Activated gamma-delta T cell treated with Interleukin-2 at 50 U/mL for 16 hours (primary cell): ENCODE data around the gene LCE1A.

Experiments used
- DNase-seq: peaks from one replicate; pipeline ENCODE4 v3.0.0-alpha.2; 2020

The LCE1A gene, protein sequence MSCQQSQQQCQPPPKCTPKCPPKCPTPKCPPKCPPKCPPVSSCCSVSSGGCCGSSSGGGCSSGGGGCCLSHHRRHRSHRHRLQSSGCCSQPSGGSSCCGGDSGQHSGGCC

DNA sequence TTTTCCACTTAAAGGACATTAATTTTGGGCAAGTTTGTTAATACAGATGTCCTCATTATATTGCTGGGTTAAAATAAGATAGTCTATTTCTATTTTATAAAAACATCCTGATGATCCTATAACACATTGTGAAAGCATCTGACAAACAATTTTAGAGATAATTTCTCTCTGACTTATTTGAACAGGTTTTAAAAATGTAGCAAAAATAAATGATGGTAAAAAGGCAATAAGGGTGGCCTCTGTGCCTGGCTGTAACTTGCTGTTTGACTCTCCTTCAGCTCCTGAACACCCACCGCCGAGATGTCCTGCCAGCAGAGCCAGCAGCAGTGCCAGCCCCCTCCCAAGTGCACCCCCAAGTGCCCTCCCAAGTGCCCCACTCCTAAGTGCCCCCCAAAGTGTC is at the start of gene LCE1A:
LCE1A (plus strand) TSS at position 301 of the 400 bp plus-strand sequence; CDS start at position 301, 0 bp downstream.
- no peak for DNase-seq

DNA sequence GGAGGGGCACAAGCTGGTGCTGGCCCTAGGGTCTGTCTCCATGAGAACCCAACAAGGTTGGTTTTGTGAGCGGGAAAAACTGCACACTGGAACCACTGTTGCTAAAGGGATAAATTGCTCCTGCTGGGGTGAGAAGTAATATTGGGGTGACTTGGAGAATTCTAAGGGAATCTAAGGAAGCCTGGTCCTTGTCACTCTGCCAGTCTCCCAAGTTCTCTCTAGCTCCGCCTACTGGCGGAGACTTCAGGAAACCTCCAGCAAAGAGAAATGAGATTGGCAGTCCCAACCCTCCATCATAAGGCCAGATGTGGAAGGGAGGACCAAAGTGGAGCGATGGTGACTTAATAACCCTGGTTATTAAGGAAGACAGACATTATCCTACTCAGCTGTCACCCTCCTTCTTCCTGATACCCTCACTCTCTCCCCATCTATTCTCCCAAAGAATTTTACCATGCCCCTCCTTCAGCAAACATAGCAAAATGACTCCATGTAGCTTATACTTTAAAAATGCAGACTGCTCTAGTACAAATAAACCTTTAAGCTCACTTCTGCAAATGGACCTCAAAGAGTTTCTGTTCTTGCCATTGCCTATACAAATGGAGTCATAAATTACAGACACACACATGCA is 49.6 kb upstream of the LCE1A start:
- no peak for DNase-seq

DNA sequence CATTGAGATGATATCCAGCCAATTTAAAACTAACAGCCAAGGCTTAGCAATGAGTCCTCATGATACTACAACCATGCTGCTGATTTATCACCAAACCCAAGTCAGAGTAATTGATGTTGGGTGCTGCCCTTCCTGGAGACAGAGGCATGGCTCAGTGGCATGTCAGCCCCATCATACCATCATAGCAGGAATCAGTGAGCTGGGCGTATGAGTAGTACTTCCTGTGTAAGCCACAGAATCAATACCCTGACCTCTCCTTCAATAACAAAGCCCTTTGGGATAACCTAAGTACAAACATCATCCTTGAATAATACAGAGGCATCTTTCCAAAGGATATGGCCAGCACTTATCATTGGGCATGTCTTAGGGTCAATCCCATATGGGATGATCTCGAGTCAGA is 44.2 kb upstream of the LCE1A start:
- DNase-seq = no peak

DNA sequence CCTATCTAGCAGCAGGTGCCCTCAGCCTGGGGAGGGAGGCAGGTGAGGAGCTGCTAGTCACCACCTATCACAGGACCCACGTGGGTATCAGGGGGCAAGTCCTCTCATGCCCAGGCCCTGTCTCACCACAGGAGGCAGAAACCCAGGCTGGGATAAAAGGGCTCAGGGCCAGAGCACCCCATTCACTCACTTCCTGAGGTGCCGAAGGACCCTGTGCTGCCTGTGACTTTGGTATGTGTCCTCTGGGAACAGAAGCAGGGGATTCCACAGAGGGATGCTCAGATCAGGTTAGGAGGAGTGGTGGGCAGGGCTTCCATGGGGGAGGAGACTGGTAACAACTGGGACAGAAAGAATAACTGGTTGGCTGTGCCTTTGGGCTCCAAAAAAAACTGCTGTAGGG is 41.2 kb upstream of the LCE1A start, which contains the start of gene LCE1E:
LCE1E (plus strand) TSS at position 181 of the 400 bp plus-strand sequence. CDS start 1,043 bp downstream, outside the sequence.
- no peak for DNase-seq

DNA sequence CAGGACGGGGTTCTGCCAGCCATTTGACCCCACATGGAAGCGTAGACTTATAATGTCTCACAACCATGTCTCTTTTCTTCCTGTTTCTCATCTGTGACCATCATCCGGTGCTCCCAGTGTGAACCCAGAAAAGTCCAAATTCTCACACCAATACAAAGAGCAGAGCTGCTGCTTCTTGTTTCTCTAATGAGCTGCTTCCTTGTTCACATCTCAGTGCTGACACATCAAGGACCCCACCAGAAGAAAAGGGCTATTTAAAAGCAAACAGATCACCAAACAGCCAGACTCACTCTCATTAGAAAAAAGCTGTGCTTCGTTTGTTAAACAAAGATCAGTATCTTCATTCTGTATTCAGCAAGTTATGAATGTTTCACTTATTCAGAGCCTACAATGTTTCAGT is 31.6 kb upstream of the LCE1A start:
- DNase-seq = no peak

DNA sequence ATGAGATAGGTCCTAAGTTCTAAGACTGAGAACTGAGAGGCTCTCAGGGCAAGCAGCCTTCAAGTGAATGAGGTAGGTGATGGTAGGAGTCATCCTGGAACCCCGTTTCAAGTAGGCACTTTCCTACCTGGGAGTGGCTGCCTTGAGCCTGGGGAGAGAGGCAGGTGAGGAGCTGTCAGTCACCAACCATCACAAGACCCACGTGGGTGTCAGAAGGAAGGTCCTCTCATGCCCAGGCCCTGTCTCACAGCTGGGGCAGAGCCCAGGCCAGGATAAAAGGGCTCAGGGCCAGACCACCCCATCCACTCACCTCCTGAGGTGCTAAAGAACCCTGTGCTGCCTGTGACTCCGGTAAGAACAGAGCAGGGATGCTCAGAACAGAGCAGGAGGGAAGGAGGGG is 30.9 kb upstream of the LCE1A start, which contains the start of gene LCE1D:
LCE1D (plus strand) TSS at position 301 of the 400 bp plus-strand sequence. CDS start 1,074 bp downstream, outside the sequence.
- no peak for DNase-seq

DNA sequence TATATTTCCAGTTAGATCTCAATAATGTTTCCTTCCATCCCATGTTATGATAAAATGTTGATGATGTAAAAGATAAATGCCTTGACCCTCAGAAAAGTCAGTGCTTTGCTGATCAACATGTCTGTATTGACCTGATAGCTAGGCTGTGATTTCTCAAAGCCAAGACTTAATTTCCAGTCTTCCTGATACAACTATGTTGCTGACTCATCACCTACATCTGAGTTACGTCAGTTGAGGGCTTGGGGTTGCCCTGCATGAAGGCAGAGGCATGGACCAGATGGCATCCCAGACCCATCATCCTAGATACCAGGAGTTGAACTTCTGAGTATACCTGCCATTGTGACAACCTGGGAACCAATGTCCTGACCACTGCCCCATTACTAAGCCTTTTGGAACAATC is 25.9 kb upstream of the LCE1A start:
- no peak for DNase-seq

DNA sequence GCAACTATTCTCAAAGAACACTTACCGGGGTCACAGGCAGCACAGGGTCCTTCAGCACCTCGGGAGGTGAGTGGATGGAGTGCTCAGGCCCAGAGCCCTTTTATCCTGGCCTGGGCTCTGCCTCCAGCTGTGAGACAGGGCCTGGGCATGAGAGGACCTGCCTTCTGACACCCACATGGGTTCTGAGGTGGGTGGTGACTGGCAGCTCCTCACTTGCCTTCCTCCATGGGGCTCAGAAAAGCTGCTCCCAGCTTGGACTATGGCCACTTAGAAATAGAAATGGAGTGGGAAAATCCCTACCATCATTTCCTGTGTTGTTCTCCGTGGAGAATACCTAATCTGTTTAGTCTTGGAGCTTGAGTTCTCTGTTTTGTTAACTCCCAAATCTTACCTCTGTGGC is 20.7 kb upstream of the LCE1A start, which contains the start of gene LCE1C:
LCE1C (minus strand) TSS at position 76 of the 400 bp plus-strand sequence. CDS start 1,173 bp downstream, outside the sequence.
- DNase-seq = no peak

DNA sequence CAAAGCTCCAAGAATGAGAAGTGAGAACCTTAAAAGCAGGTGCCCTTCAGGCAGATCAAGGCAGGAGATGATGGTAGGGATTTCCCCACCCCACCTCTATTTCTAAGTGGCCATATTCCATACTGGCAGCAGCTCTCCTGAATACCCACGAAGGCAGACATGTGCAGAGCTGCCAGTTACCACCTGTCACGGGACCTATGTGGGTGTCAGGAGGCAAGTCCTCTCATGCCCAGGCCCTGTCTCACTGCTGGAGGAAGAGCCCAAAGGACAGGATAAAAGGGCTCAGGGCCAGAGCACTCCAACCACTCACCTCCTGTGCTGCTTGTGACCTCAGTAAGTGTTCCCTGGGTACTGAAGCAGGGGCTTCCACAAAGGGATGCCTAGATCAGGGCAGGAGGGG is 16.2 kb upstream of the LCE1A start:
- DNase-seq = no peak

DNA sequence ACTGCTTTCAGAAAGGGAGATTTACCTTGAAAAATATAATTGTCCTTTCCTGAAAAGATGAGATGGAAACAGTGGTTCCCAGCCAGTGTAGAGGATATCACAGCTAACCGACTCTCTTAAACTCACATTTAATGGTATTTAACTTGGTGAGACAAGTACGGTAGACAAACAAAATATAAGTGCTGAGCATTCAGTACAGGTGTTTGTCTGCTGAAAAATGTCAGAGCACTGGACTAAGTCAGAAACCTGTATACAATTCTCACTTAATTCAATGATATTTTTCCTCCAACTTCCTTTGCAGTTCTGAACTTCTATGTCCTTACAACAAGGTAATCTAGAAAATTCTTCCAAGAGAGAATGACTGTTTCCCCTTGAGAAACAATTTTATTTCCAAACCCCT is 15.6 kb upstream of the LCE1A start, which contains the start of gene LCE1B:
LCE1B (plus strand) TSS at position 301 of the 400 bp plus-strand sequence. CDS start 476 bp downstream, outside the sequence.
- DNase-seq = no peak

DNA sequence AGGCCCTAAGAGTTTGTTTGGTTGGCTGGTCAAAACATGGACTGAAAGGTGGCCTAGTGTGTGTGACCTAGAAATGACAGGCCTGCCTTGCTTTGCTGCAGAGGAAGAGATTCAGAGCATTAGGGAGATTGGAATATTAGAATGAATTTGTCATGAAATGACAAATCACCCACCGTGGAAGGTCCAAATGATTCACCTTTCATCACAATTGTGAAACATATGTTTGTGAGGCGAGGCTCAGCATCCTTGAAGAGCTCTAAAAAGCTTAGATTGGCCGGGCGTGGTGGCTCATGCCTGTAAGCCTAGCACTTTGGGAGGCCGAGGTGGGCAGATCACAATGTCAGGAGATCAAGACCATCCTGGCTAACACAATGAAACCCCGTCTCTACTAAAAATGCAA is 10.0 kb upstream of the LCE1A start:
- no peak for DNase-seq

DNA sequence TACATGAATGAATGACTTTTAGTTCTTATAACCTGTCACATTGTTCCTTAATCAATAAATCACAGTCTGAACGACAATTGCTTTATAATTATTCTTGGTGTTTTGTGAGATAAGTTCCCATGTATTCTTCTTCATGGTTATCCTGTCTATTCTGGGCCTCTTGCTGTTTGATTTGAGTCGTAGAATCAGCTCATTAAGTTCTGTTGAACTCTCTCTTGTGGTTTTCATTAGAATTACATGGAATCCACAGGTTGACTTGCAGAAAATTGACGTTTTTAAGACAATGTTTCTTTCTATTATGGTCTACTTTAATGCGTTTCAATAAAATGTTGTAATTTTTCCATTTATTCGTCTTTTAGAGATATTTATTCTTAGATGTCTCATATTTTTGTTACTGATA is 4.0 kb upstream of the LCE1A start:
- DNase-seq = no peak

DNA sequence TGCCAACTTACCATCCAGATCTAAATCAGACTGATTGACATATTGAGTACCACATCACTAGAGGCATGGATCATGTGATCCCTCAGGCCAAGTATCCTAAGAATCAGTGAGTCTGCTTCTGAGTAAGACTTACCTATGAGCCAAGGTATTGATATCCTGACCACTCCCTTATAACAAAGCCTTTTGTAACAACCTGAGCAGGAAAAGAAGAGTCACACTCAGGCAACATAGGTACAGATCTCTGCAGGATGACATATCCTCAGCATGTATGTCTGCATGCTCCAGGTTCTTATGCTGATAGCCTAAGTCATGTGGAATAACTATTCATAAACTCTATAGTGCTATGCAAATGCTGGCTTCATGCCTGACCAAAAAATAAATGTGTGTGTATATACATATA is 2.3 kb upstream of the LCE1A start:
- DNase-seq = no peak

DNA sequence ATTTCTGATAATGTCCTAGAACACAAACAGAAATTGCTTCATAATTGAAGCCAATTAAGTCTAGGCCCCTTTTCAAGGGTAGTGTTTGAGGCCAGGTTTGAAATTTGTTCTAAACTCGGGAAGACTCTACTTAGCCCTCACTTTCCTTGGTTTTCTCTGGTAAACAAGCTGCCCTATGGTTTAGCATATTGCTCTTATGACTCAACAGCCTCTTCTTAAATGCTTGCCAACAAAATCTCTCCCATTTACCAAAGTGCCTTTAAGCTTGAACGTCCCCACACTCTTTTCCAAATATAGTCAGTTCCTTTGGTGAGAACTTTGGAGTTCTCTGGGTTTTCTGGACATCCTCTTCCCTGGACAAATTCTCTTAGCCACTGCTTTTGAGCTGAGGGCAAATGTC is 9.6 kb downstream of the LCE1A start:
- DNase-seq = no peak

DNA sequence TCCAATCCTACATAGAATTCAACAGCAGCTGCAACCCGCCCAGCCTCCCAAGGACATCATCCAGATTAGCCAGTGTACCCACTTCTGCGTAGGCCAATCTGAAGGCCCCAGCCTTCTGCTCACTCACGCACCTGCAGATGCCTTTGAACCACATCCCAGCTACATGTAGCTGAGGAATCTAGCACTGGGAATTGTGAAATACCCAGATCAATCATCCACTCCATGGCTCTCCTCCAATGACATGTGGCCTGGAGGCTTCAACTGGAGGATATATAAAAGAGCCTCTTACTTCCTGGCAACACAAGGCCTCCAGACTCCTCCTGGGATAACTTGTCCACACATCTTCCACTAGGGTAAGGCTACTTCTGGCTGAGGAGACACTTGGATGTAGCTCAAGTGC is 15.3 kb downstream of the LCE1A start, which contains the start of gene LCE6A:
LCE6A (plus strand) TSS at position 301 of the 400 bp plus-strand sequence. CDS start 665 bp downstream, outside the sequence.
- no peak for DNase-seq

DNA sequence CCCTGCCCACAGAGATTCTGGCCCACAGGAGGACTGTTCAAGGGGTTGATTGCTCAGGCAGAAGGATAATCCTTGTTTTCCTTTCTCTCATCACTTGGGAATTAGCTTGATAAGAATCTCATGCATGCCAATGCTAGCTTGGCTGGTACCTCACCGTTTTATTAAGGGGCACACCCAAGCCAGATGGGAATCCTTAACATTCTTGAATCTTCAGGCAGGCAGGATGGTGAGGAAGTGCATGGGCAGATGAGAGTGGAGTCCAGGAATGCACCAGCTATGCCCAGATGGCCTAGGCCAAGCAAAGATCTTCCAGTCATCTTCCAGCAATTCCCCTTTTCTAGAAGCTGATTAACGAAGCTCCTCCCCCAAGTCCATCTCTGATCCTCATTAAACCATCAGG is 28.4 kb downstream of the LCE1A start:
- no peak for DNase-seq

DNA sequence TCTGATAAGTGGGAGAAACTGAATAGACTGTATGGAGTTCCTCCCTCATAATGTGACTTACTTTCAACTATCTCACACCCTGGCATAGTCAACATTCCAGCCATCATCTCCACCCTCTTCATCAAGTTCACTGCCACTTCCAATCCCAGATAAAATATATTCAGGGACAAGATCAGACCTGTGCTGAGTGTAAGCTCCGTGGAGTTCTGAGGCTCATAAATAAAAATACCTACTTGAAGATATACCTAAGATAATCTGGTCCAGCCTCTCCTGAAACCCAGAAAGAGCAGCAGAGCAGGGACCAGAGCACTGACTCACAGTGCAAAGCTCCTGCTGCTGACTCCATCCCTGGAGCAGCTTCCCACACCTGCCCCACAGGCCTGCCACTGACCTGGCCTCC is 30.8 kb downstream of the LCE1A start:
- no peak for DNase-seq

DNA sequence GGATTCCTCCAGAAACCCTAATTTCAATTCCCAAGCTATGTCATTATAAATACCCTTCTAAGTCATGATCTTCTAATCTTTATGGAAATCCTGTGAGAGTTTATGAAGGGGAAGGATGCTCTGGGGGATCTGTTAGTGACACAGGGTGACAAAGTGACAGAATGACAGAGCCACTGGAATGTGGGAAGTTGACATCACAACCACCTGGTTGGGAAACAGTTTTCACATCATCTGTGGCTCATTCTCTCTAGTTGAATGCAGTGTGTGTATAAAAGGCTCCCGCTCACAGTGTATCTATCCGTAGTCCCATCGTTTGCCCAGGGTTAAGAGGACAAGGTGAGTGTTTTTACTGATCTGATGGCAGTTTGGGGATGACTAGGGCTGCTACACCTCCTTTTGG is 32.4 kb downstream of the LCE1A start, which contains the start of gene LCE7A:
LCE7A (plus strand) TSS at position 301 of the 400 bp plus-strand sequence. CDS start 702 bp downstream, outside the sequence.
- no peak for DNase-seq

DNA sequence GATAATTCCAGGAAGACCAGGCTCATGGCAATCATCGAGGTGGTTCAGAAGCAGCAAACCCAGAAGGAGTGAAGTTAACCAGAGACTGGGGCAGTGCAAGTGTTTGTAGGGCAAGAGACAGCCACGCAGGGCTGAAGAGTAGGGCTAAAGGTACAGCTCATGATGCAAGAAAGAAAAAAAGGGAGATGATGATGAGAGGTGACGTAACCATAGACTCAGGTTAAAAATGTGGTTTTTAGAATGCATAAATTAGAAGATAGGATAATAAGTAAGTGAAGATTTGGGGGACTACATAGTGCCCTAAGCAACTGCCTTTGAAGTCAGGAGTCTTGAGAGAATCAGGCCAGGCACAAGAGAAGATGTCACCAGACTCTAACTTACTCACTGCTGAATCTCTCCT is 32.9 kb downstream of the LCE1A start:
- DNase-seq = no peak

DNA sequence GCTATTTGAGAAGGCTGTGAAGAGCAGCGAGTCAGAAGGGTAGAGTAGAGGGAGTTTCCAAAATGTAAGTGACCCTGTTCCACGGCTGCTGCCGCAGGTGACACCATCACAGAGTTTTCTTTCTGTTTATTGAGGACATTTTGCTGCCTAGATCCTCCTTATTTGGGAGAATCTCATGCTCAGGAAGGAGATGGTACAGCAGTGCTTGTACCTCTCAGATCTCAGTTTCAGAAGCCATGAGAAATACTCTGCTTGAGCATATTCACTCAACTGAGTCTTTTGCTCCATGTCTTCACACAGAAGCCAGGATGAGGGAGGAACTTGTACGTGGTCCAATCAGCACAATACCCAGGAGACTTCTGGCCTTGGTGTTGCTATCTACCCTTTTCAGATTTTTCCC is 34.1 kb downstream of the LCE1A start:
- no peak for DNase-seq

DNA sequence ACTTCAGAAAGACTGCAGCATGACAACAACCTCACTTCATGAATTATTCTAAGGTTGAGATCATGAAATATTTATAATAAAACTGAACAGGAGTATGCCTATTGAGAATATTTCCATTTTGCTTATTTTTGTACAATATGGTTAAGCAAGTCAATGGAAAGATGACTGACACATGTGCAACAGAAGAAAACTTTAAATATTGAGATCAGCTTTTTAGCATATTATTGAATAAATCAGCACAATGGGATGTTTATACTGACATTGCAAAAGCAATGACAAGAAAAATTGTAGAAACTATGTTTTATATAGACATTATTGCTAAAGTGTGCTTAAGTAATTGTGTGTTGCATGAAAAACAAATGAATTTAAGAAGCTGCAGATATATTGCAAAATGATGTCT is 37.2 kb downstream of the LCE1A start:
- DNase-seq = no peak

DNA sequence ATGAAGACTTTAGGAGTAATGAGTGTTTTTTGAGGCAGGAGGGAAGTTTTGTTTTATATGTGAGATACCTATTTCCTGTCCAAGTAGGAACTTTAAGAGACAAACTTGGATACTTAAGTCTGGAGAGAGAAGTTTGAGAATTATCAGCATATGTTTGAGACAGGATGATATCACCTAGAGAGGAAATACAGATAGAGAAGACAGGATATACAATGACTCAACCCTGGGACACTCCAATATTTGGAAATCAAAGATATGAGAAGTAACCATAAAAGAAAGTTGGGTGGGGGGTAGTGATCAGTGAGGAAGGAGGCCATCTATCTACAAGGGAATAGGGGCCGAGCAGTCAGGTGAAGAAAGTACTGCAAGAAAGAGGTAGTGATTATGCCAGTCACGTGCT is 39.0 kb downstream of the LCE1A start:
- DNase-seq = no peak

DNA sequence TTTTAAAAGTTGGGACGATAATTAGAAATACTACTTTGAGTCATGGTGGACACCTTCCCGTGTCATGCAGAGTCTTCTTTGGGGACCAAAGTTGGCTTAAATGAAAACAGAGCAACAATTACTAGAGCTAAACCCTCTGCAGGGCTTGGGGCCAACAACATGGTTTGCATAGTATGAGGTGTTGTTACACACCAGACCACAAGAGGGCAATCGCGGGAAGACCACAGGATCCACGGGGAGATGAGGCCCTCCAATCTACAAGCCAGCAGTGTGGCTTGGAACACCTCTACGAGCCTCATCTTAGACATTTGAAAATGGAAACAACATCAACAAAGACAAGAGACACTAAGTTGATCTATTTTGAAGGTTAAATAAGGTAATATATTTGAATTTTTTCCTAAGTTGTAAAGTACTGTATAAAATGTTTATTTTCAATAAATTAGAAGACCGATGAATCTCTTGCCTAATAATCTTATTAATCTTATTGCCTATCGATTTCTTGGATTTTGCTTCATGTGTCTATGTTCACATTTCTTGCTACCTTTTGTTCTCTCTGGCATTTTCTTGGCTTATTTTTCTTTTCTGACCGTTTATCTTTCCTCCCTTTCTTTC is 42.6 kb downstream of the LCE1A start:
- peak; percentile 45 for DNase-seq
